ENCODE results near the gene MBNL2.

The MBNL2 gene

GRCh38 chr13:97321616-97322321 is 99.6 kb downstream of the MBNL2 start:
- DNase-seq (ENCODE audit: low read depth in 1 of 2, low spot score in 1 of 2), result no peak

- DNase-seq (ENCODE audit: low read depth in 1 of 2, low spot score in 1 of 2), result no peak
These were observed 100.7 kb downstream of the MBNL2 start for GRCh38 chr13:97322740-97323342.

GRCh38 chr13:97324115-97324514 is 102.0 kb downstream of the MBNL2 start:
- DNase-seq (ENCODE audit: low read depth in 1 of 2, low spot score in 1 of 2), result no peak

- DNase-seq (ENCODE audit: low read depth in 1 of 2, low spot score in 1 of 2), result no peak
These were observed 103.6 kb downstream of the MBNL2 start for GRCh38 chr13:97325738-97326137.

- no peak for DNase-seq (ENCODE audit: low read depth in 1 of 2, low spot score in 1 of 2)
These were observed 105.0 kb downstream of the MBNL2 start for GRCh38 chr13:97327086-97327485.

GRCh38 chr13:97327506-97328221 is 105.5 kb downstream of the MBNL2 start:
- DNase-seq (ENCODE audit: low read depth in 1 of 2, low spot score in 1 of 2), result no peak

- no peak for DNase-seq (ENCODE audit: low read depth in 1 of 2, low spot score in 1 of 2)
These were observed 106.2 kb downstream of the MBNL2 start for GRCh38 chr13:97328222-97328790.

- DNase-seq (ENCODE audit: low read depth in 1 of 2, low spot score in 1 of 2), result no peak
These were observed 107.2 kb downstream of the MBNL2 start for GRCh38 chr13:97329331-97329730.

GRCh38 chr13:97330448-97330847 is 108.3 kb downstream of the MBNL2 start:
- DNase-seq (ENCODE audit: low read depth in 1 of 2, low spot score in 1 of 2), result no peak

- DNase-seq (ENCODE audit: low read depth in 1 of 2, low spot score in 1 of 2), result no peak
These were observed 110.6 kb downstream of the MBNL2 start for GRCh38 chr13:97332742-97333141.

GRCh38 chr13:97333983-97334382 is 111.8 kb downstream of the MBNL2 start:
- no peak for DNase-seq (ENCODE audit: low read depth in 1 of 2, low spot score in 1 of 2)

- DNase-seq (ENCODE audit: low read depth in 1 of 2, low spot score in 1 of 2), result no peak
These were observed 112.6 kb downstream of the MBNL2 start for GRCh38 chr13:97334690-97335089.

GRCh38 chr13:97335488-97336134 is 113.5 kb downstream of the MBNL2 start:
- no peak for DNase-seq (ENCODE audit: low read depth in 1 of 2, low spot score in 1 of 2)

- DNase-seq (ENCODE audit: low read depth in 1 of 2, low spot score in 1 of 2), result no peak
These were observed 115.9 kb downstream of the MBNL2 start for GRCh38 chr13:97337985-97338499.

- DNase-seq (ENCODE audit: low read depth in 1 of 2, low spot score in 1 of 2), result no peak
These were observed 116.4 kb downstream of the MBNL2 start for GRCh38 chr13:97338571-97338970.

- DNase-seq (ENCODE audit: low read depth in 1 of 2, low spot score in 1 of 2), result no peak
These were observed 117.2 kb downstream of the MBNL2 start for GRCh38 chr13:97339019-97339987.

- no peak for DNase-seq (ENCODE audit: low read depth in 1 of 2, low spot score in 1 of 2)
These were observed 118.0 kb downstream of the MBNL2 start for GRCh38 chr13:97339988-97340749.

- DNase-seq (ENCODE audit: low read depth in 1 of 2, low spot score in 1 of 2), result no peak
These were observed 119.0 kb downstream of the MBNL2 start for GRCh38 chr13:97341135-97341534.

- no peak for DNase-seq (ENCODE audit: low read depth in 1 of 2, low spot score in 1 of 2)
These were observed 120.0 kb downstream of the MBNL2 start for GRCh38 chr13:97342136-97342535.

Measured in activated T-helper 1 cell treated with anti-CD3 and anti-CD28 coated beads, Interleukin-2, amount 50 U/mL, for 16 hours (primary cell).